ENCODE results near the gene SULF2.

Gene SULF2

GRCh38 chr20:47748069-47748468 lies 37.2 kb downstream of the SULF2 start:
- H4K20me1 ChIP-seq (ENCODE audit: insufficient read depth, low read length, poor library complexity, severe bottlenecking), result no peaks in the 10 kb centered on the region
- no peak overlapping the region for H3K9ac ChIP-seq (ENCODE audit: low read depth, low read length, poor library complexity, severe bottlenecking)
- no peaks in the 10 kb centered on the region for H3K9me2 ChIP-seq (replicated peaks; ENCODE audit: low read depth, low read length)
- H3K79me2 ChIP-seq (ENCODE audit: insufficient read depth, low read length), result no peaks in the 10 kb centered on the region
- H3K4me2 ChIP-seq (ENCODE audit: low read depth, low read length, poor library complexity, severe bottlenecking), result no peak overlapping the region
- H3K36me3 ChIP-seq (ENCODE audit: insufficient read depth, low read length), result no peaks in the 10 kb centered on the region
- no peaks in the 10 kb centered on the region for H3K27me3 ChIP-seq (ENCODE audit: insufficient read depth, low read length, poor library complexity, severe bottlenecking)
- H3K4me3 ChIP-seq (ENCODE audit: low read length, poor library complexity, severe bottlenecking), result no peak overlapping the region
- H2AFZ ChIP-seq (ENCODE audit: low read length), result no peak overlapping the region
- H3F3A ChIP-seq (ENCODE audit: low read depth), result no peaks in the 10 kb centered on the region
- H3K9me3 ChIP-seq (ENCODE audit: insufficient read depth, low read depth, low read length), result no peaks in the 10 kb centered on the region
- TF ChIP-seq EZH2phosphoT487 (IDR thresholded peaks at IDR 0.05; ENCODE audit: borderline replicate concordance) (no peak), CTCF (conservative IDR thresholded peaks at IDR 0.05; ENCODE audit: low read length) (no peak)
- H3K4me1 ChIP-seq (ENCODE audit: insufficient read depth, low read length, poor library complexity, severe bottlenecking), result no peaks in the 10 kb centered on the region

- Histone ChIP-seq H3K79me2 (ENCODE audit: insufficient read depth, low read length) (no peaks in the 10 kb centered on the region), H3K36me3 (ENCODE audit: insufficient read depth, low read length) (no peaks in the 10 kb centered on the region), H3K4me2 (ENCODE audit: low read depth, low read length, poor library complexity, severe bottlenecking) (no peak overlapping the region), H3K27me3 (ENCODE audit: insufficient read depth, low read length, poor library complexity, severe bottlenecking) (no peaks in the 10 kb centered on the region), H4K20me1 (ENCODE audit: insufficient read depth, low read length, poor library complexity, severe bottlenecking) (no peaks in the 10 kb centered on the region), H3K4me1 (ENCODE audit: insufficient read depth, low read length, poor library complexity, severe bottlenecking) (no peaks in the 10 kb centered on the region), H3K9me2 (replicated peaks; ENCODE audit: low read depth, low read length) (no peaks in the 10 kb centered on the region), H3F3A (ENCODE audit: low read depth) (no peaks in the 10 kb centered on the region), H3K4me3 (ENCODE audit: low read length, poor library complexity, severe bottlenecking) (no peak overlapping the region), H3K9ac (ENCODE audit: low read depth, low read length, poor library complexity, severe bottlenecking) (no peak overlapping the region), H3K9me3 (ENCODE audit: insufficient read depth, low read depth, low read length) (no peaks in the 10 kb centered on the region), H2AFZ (ENCODE audit: low read length) (no peak overlapping the region)
- no peak for TF ChIP-seq CTCF (conservative IDR thresholded peaks at IDR 0.05; ENCODE audit: low read length)
- TF ChIP-seq EZH2phosphoT487 (IDR thresholded peaks at IDR 0.05; ENCODE audit: borderline replicate concordance), result no peak
These were observed 37.6 kb downstream of the SULF2 start for GRCh38 chr20:47747669-47748031.

- Histone ChIP-seq H3F3A (ENCODE audit: low read depth) (no peaks in the 10 kb centered on the region), H3K4me1 (ENCODE audit: insufficient read depth, low read length, poor library complexity, severe bottlenecking) (no peaks in the 10 kb centered on the region), H3K9ac (ENCODE audit: low read depth, low read length, poor library complexity, severe bottlenecking) (no peak overlapping the region), H3K4me2 (ENCODE audit: low read depth, low read length, poor library complexity, severe bottlenecking) (no peak overlapping the region), H3K36me3 (ENCODE audit: insufficient read depth, low read length) (no peaks in the 10 kb centered on the region), H3K4me3 (ENCODE audit: low read length, poor library complexity, severe bottlenecking) (no peak overlapping the region), H3K27me3 (ENCODE audit: insufficient read depth, low read length, poor library complexity, severe bottlenecking) (no peaks in the 10 kb centered on the region), H2AFZ (ENCODE audit: low read length) (no peak overlapping the region), H3K79me2 (ENCODE audit: insufficient read depth, low read length) (no peaks in the 10 kb centered on the region), H3K9me3 (ENCODE audit: insufficient read depth, low read depth, low read length) (no peaks in the 10 kb centered on the region), H3K9me2 (replicated peaks; ENCODE audit: low read depth, low read length) (no peaks in the 10 kb centered on the region), H4K20me1 (ENCODE audit: insufficient read depth, low read length, poor library complexity, severe bottlenecking) (no peaks in the 10 kb centered on the region)
- TF ChIP-seq EZH2phosphoT487 (IDR thresholded peaks at IDR 0.05; ENCODE audit: borderline replicate concordance) (no peak), CTCF (conservative IDR thresholded peaks at IDR 0.05; ENCODE audit: low read length) (no peak)
These were observed 40.5 kb downstream of the SULF2 start for GRCh38 chr20:47744803-47745202.
